Measurements from ENCODE around the gene CDH8.

DNA sequence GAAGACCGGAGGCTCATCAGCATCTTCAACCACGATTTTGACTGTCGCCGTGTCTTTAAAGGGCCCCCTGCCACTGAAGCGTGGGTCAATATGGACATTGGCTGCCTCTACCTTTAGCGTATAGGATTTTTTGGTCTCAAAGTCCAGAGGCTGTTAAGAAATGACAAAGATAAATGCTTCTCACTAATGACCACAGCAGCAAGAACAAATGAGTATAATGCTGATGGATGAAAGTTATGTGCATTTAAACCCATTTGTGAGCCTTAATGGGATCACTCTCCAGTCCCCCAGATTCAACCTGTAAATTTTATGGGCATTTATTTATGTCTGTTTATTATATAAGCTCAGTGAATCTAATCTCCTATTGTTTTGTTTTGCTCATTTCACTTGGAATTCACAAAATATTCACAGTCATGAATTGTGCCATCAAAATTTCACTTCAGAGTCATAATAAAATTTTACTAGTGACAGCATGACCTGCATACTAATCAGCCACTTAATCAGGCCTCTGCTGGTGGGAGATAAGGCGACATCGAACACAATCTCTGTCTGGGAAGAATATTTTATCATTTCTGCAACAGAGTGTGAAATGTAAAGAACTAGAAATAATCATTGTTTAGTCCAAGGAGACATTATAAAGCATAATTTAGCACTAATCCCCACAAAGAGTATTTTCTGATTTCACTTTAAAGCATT is 218.5 kb downstream of the CDH8 start:
- TF ChIP-seq, protein P1, sequence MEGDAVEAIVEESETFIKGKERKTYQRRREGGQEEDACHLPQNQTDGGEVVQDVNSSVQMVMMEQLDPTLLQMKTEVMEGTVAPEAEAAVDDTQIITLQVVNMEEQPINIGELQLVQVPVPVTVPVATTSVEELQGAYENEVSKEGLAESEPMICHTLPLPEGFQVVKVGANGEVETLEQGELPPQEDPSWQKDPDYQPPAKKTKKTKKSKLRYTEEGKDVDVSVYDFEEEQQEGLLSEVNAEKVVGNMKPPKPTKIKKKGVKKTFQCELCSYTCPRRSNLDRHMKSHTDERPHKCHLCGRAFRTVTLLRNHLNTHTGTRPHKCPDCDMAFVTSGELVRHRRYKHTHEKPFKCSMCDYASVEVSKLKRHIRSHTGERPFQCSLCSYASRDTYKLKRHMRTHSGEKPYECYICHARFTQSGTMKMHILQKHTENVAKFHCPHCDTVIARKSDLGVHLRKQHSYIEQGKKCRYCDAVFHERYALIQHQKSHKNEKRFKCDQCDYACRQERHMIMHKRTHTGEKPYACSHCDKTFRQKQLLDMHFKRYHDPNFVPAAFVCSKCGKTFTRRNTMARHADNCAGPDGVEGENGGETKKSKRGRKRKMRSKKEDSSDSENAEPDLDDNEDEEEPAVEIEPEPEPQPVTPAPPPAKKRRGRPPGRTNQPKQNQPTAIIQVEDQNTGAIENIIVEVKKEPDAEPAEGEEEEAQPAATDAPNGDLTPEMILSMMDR (IDR thresholded peaks at IDR 0.05) = no peak
- TF ChIP-seq POLR2A (IDR thresholded peaks at IDR 0.05) = no peak
